ENCODE results near the gene GOLGA5. TPM values are rescaled to one million over a fixed set of nuclear protein-coding genes. Genes with fewer than 3 reads are reported as not detected.

The GOLGA5 gene
- total and polyA plus RNA-seq, 2 of the 13 experiments (the other 11 are each of a cell fraction or from before 2014, with no cell fraction given) = 31.0 to 40.0 TPM

DNA sequence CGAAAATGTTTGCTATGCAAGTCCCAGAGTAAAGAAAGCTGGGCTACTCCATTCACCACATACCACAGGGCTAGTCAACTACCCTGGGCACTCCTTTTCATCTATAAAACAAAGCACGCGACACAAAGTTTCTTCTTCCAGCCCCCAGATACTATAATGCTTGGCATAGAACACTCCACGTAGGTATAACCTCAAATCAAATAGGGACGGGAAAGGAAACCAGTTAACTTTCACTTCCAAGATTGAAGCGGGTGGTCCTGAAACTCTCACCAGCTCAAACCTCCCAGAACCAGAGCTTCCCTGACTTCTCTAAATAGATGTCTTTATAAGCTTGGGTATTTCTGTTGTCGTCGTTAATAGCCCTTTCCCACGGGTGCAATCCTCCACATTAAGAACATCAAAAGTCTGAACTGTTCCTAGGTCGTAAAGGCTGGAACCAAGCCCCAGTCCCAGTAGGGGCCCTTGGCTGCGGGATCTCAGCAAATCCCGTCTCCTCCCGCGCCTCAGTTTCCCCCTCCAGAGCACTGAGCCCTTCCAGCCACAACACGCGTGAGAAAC, 46.3 kb upstream of the GOLGA5 start:
- under 1% methylated on average over 13 of the region's 16 CpGs for WGBS (ENCODE audit: low lambda C conversion rate)
- Histone ChIP-seq H2AFZ (ENCODE audit: low read length) (peak overlapping the region; percentile 71), H3K4me3 (replicated peaks in 1 of 3; ENCODE audit: insufficient read depth in 1 of 3, low read depth in 2 of 3, low read length in 3 of 3) (peak overlapping the region; percentile 80 to 89 (median 87)), H3K27ac (ENCODE audit: extremely low read length, insufficient read depth, low read length) (peak overlapping the region; percentile 50), H4K20me1 (ENCODE audit: insufficient read depth, low read length) (no peaks in the 10 kb centered on the region; the same call in 1 of the 2 replicates), H3K4me1 (ENCODE audit: insufficient read depth, low read length) (peaks cover 45% of the 10 kb centered on the region), H3K79me2 (ENCODE audit: insufficient read depth, low read length) (peaks cover 9% of the 10 kb centered on the region), H3K36me3 (replicated peaks in 1 of 2; ENCODE audit: control insufficient read depth in 1 of 2, insufficient read depth in 2 of 2, low read length in 2 of 2) (no peaks in the 10 kb centered on the region), H3K9me3 (ENCODE audit: low read length) (no peaks in the 10 kb centered on the region), H3K9ac (ENCODE audit: insufficient read depth, low read depth, low read length) (peak overlapping the region; percentile 81), H3K4me2 (ENCODE audit: low read depth, low read length) (peak overlapping the region; percentile 84), H3K27me3 (ENCODE audit: control insufficient read depth in 1 of 2, insufficient read depth in 2 of 2, low read length in 2 of 2) (no peaks in the 10 kb centered on the region; a peak in 1 of 5 replicates)
- CTCF ChIA-PET (ENCODE audit: low intra/inter-chr PET ratio, low total read pairs) = no interaction called here
- TSS peak; percentile 77 for BruUV-seq (replicated peaks)
- no peak for FAIRE-seq
- ATAC-seq = peak; percentile 33
- intact Hi-C loops (cut with micrococcal nuclease; ENCODE audit: unreplicated experiment) (loop anchor here (1.0 to 5.0 kb wide), 2 partner anchors 23 to 35 kb away; no protein-coding TSS in a partner anchor), in situ Hi-C loops (cut with HindIII; ENCODE audit: extremely low pct_ligation_motif_present, low pct_unique_long_range_greater_than_20kb) (no loop called here)
- POLR2A ChIA-PET = interaction anchor here (1.0 to 2.0 kb wide), 11 partner anchors 8 to 54 kb away, joined by 3 to 29 read pairs (median 4); partner anchors contain the start of gene GOLGA5
- peak; percentile 14 for DNase-seq (ENCODE audit: low spot score)
- no peak for TF ChIP-seq ARNT2 (CRISPR knock-in tag; IDR thresholded peaks at IDR 0.05; ENCODE audit: low read depth)
- no peak for TF ChIP-seq DNMT1 (CRISPR knock-in tag; IDR thresholded peaks at IDR 0.05)
- no peak for TF ChIP-seq PRPF4 (IDR thresholded peaks at IDR 0.05; ENCODE audit: low read depth, low read length, poor library complexity, severe bottlenecking)
- TF ChIP-seq, protein P1, sequence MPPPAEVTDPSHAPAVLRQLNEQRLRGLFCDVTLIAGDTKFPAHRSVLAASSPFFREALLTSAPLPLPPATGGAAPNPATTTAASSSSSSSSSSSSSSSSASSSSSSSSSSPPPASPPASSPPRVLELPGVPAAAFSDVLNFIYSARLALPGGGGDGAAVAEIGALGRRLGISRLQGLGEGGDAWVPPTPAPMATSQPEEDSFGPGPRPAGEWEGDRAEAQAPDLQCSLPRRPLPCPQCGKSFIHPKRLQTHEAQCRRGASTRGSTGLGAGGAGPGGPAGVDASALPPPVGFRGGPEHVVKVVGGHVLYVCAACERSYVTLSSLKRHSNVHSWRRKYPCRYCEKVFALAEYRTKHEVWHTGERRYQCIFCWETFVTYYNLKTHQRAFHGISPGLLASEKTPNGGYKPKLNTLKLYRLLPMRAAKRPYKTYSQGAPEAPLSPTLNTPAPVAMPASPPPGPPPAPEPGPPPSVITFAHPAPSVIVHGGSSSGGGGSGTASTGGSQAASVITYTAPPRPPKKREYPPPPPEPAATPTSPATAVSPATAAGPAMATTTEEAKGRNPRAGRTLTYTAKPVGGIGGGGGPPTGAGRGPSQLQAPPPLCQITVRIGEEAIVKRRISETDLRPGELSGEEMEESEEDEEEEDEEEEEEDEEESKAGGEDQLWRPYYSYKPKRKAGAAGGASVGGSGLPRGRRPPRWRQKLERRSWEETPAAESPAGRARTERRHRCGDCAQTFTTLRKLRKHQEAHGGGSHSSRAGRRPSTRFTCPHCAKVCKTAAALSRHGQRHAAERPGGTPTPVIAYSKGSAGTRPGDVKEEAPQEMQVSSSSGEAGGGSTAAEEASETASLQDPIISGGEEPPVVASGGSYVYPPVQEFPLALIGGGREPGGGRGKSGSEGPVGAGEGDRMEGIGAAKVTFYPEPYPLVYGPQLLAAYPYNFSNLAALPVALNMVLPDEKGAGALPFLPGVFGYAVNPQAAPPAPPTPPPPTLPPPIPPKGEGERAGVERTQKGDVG (CRISPR knock-in tag; IDR thresholded peaks at IDR 0.05; ENCODE audit: borderline replicate concordance) = no peak
- no peak for TF ChIP-seq EP300 (IDR thresholded peaks at IDR 0.05; ENCODE audit: low read depth in 2 of 2, low read length in 2 of 2)
- no peak for TF ChIP-seq EP300 (CRISPR knock-in tag; IDR thresholded peaks at IDR 0.05; ENCODE audit: borderline replicate concordance)
- 0 out of 2 replicates have a peak, but pooled peaks have one; percentile 40 for TF ChIP-seq MTF2 (CRISPR knock-in tag; IDR thresholded peaks at IDR 0.05; ENCODE audit: borderline replicate concordance)
- no peak for TF ChIP-seq ZXDC (CRISPR knock-in tag; IDR thresholded peaks at IDR 0.05)
- no peak for TF ChIP-seq ZSCAN9 (CRISPR knock-in tag; IDR thresholded peaks at IDR 0.05; ENCODE audit: borderline replicate concordance)
- TF ChIP-seq, protein P2, sequence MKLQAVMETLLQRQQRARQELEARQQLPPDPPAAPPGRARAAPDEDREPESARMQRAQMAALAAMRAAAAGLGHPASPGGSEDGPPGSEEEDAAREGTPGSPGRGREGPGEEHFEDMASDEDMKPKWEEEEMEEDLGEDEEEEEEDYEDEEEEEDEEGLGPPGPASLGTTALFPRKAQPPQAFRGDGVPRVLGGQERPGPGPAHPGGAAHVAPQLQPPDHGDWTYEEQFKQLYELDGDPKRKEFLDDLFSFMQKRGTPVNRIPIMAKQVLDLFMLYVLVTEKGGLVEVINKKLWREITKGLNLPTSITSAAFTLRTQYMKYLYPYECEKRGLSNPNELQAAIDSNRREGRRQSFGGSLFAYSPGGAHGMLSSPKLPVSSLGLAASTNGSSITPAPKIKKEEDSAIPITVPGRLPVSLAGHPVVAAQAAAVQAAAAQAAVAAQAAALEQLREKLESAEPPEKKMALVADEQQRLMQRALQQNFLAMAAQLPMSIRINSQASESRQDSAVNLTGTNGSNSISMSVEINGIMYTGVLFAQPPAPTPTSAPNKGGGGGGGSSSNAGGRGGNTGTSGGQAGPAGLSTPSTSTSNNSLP (IDR thresholded peaks at IDR 0.05; ENCODE audit: low read depth, low read length) = no peak
- no peak for TF ChIP-seq KDM5B (CRISPR knock-in tag; IDR thresholded peaks at IDR 0.05; ENCODE audit: borderline replicate concordance)
- no peak for TF ChIP-seq CBX5 (CRISPR knock-in tag; IDR thresholded peaks at IDR 0.05; ENCODE audit: borderline replicate concordance)
- TF ChIP-seq ZNF670 (CRISPR knock-in tag; IDR thresholded peaks at IDR 0.05; ENCODE audit: borderline replicate concordance) = 0 out of 2 replicates have a peak, but pooled peaks have one; percentile 67
- TF ChIP-seq SP5 (CRISPR knock-in tag; IDR thresholded peaks at IDR 0.05; ENCODE audit: borderline replicate concordance, low read depth) = no peak
- no peak for TF ChIP-seq ZNF841 (CRISPR knock-in tag; IDR thresholded peaks at IDR 0.05; ENCODE audit: borderline replicate concordance)

Measured in HepG2 (cell line).